Measurements from ENCODE around the gene KRTAP12-2. TPM values are rescaled to one million over a fixed set of nuclear protein-coding genes. Genes with fewer than 3 reads are reported as not detected.
"Not testable (repeated sequence)": the region's sequence is repeated elsewhere in the genome, so short reads cannot be mapped to it uniquely, and the experiment has no call there.

KRTAP12-2 gene
- total RNA-seq, 1 donor from 2014 or later: not detected

GRCh38 chr21:44646366-44647221 lies 20.1 kb downstream of the KRTAP12-2 start, which contains the start of gene KRTAP10-11:
Gene KRTAP10-11, plus strand, starts transcription at chr21:44646414. Its CDS starts 45 bp downstream, at chr21:44646459.
- H3K9me3 Mint-ChIP-seq (ENCODE audit: unreplicated experiment): peaks cover 22% of the 10 kb centered on the region
- peak; percentile 49 for DNase-seq
- not testable (repeated sequence) for H3K27me3 Mint-ChIP-seq (ENCODE audit: unreplicated experiment); H3K4me1 Mint-ChIP-seq (ENCODE audit: low read depth, unreplicated experiment)
- TF ChIP-seq CTCF (IDR thresholded peaks at IDR 0.05; ENCODE audit: partially characterized antibody, unreplicated experiment): peak; percentile 31
- H3K27ac Mint-ChIP-seq (ENCODE audit: unreplicated experiment): peak within 1 kb of the TSS; percentile 64
- H3K36me3 Mint-ChIP-seq (ENCODE audit: unreplicated experiment): peaks cover 16% of the 10 kb centered on the region
- peak within 1 kb of the TSS; percentile 15 for H3K4me3 Mint-ChIP-seq (ENCODE audit: unreplicated experiment)

GRCh38 chr21:44644878-44645277 lies 21.8 kb downstream of the KRTAP12-2 start:
- no peak overlapping the region for H3K4me3 Mint-ChIP-seq (ENCODE audit: unreplicated experiment)
- peaks cover 27% of the 10 kb centered on the region for H3K36me3 Mint-ChIP-seq (ENCODE audit: unreplicated experiment)
- peaks cover 6% of the 10 kb centered on the region for H3K4me1 Mint-ChIP-seq (ENCODE audit: low read depth, unreplicated experiment)
- H3K27ac Mint-ChIP-seq (ENCODE audit: unreplicated experiment): no peak overlapping the region
- TF ChIP-seq CTCF (IDR thresholded peaks at IDR 0.05; ENCODE audit: partially characterized antibody, unreplicated experiment): no peak
- H3K27me3 Mint-ChIP-seq (ENCODE audit: unreplicated experiment): peaks cover 7% of the 10 kb centered on the region
- no peak for DNase-seq
- H3K9me3 Mint-ChIP-seq (ENCODE audit: unreplicated experiment): peaks cover 21% of the 10 kb centered on the region

- no peak for TF ChIP-seq CTCF (IDR thresholded peaks at IDR 0.05; ENCODE audit: partially characterized antibody, unreplicated experiment)
- no peak overlapping the region for H3K27ac Mint-ChIP-seq (ENCODE audit: unreplicated experiment)
- peaks cover 6% of the 10 kb centered on the region for H3K4me1 Mint-ChIP-seq (ENCODE audit: low read depth, unreplicated experiment)
- peaks cover 29% of the 10 kb centered on the region for H3K36me3 Mint-ChIP-seq (ENCODE audit: unreplicated experiment)
- peaks cover 21% of the 10 kb centered on the region for H3K9me3 Mint-ChIP-seq (ENCODE audit: unreplicated experiment)
- DNase-seq: no peak
- H3K4me3 Mint-ChIP-seq (ENCODE audit: unreplicated experiment): no peak overlapping the region
- H3K27me3 Mint-ChIP-seq (ENCODE audit: unreplicated experiment): peaks cover 5% of the 10 kb centered on the region
Measured at GRCh38 chr21:44643741-44644310, 22.9 kb downstream of the KRTAP12-2 start.

GRCh38 chr21:44640761-44641160 lies 26.0 kb downstream of the KRTAP12-2 start:
- no peak for TF ChIP-seq CTCF (IDR thresholded peaks at IDR 0.05; ENCODE audit: partially characterized antibody, unreplicated experiment)
- H3K27ac Mint-ChIP-seq (ENCODE audit: unreplicated experiment): no peak overlapping the region

GRCh38 chr21:44639331-44639655 lies 27.4 kb downstream of the KRTAP12-2 start:
- no peak for DNase-seq

More at GRCh38 chr21:44640761-44641160, 26.0 kb downstream of the KRTAP12-2 start:
- H3K36me3 Mint-ChIP-seq (ENCODE audit: unreplicated experiment): peaks cover 29% of the 10 kb centered on the region
- H3K9me3 Mint-ChIP-seq (ENCODE audit: unreplicated experiment): peaks cover 15% of the 10 kb centered on the region
- DNase-seq: no peak
- no peak overlapping the region for H3K4me3 Mint-ChIP-seq (ENCODE audit: unreplicated experiment)
- H3K27me3 Mint-ChIP-seq (ENCODE audit: unreplicated experiment): no peaks in the 10 kb centered on the region
- peaks cover 3% of the 10 kb centered on the region for H3K4me1 Mint-ChIP-seq (ENCODE audit: low read depth, unreplicated experiment)

GRCh38 chr21:44638506-44639330 lies 28.0 kb downstream of the KRTAP12-2 start:
- not testable (repeated sequence) for H3K27ac Mint-ChIP-seq (ENCODE audit: unreplicated experiment); DNase-seq; H3K4me1 Mint-ChIP-seq (ENCODE audit: low read depth, unreplicated experiment); H3K27me3 Mint-ChIP-seq (ENCODE audit: unreplicated experiment); H3K4me3 Mint-ChIP-seq (ENCODE audit: unreplicated experiment); H3K9me3 Mint-ChIP-seq (ENCODE audit: unreplicated experiment)
- peaks cover 16% of the 10 kb centered on the region for H3K36me3 Mint-ChIP-seq (ENCODE audit: unreplicated experiment)

More at GRCh38 chr21:44639331-44639655, 27.4 kb downstream of the KRTAP12-2 start:
- Mint-ChIP-seq H3K27ac (ENCODE audit: unreplicated experiment) (no peak overlapping the region), H3K4me3 (ENCODE audit: unreplicated experiment) (no peak overlapping the region), H3K4me1 (ENCODE audit: low read depth, unreplicated experiment) (peaks cover 3% of the 10 kb centered on the region), H3K27me3 (ENCODE audit: unreplicated experiment) (no peaks in the 10 kb centered on the region), H3K36me3 (ENCODE audit: unreplicated experiment) (peaks cover 20% of the 10 kb centered on the region), H3K9me3 (ENCODE audit: unreplicated experiment) (peaks cover 11% of the 10 kb centered on the region)
- no peak for TF ChIP-seq CTCF (IDR thresholded peaks at IDR 0.05; ENCODE audit: partially characterized antibody, unreplicated experiment)
